HG03460 (cell line): ENCODE results near the gene HABP4.

Experiments used
- ATAC-seq: cut with Tn5 transposase; IDR thresholded peaks from one replicate; pipeline ENCODE4 v1.9.1; 2021; ENCODE audit not compliant: unreplicated experiment

The HABP4 gene

GRCh38 chr9:96449845-96450612 lies at the start of gene HABP4:
TSS of gene HABP4 (plus strand) at chr9:96450169. CDS start at chr9:96450280, 111 bp downstream.
- ATAC-seq, result peak; percentile 90

DNA sequence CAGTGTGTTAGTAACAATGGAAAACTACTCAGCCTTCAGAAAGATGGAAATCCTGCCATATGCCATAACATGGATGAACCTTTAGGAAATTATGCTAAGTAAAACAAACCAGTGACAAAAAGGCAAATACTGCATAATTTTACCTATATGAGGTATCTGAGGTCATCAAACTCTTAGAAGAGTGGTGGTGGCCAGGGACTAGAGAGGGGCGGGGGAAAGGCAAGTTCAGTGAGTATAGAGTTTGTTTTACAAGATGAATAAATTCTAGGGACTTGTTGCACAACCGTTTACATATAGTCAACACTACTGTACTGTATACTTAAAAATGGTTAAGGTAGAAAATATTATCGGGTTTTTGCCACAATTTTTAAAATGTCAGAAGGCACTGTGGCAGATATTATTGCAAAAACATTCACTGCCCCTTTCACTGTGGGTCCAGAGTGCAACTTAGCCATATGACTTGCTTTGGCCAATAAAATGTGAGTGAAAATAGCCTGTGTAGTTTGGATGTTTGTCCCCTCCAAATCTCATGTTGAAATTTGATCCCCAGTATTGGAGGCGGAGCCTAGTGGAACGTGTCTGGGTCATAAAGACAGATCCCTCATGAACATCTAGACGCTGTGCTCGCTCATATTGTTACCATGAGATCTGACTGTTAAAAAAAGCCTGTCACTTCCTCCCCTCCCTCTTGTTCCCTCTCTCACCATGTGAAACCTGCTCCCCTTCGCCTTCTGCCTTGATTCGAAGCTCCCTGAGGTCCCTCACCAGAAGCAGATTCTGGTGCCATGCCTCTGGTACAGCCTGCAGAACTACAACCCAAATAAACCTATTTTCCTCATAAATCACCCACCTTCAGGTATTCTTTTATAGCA lies 41.3 kb upstream of the HABP4 start:
- no peak for ATAC-seq

- ATAC-seq, result no peak
These were observed 38.7 kb upstream of the HABP4 start for GRCh38 chr9:96411129-96411838.

DNA sequence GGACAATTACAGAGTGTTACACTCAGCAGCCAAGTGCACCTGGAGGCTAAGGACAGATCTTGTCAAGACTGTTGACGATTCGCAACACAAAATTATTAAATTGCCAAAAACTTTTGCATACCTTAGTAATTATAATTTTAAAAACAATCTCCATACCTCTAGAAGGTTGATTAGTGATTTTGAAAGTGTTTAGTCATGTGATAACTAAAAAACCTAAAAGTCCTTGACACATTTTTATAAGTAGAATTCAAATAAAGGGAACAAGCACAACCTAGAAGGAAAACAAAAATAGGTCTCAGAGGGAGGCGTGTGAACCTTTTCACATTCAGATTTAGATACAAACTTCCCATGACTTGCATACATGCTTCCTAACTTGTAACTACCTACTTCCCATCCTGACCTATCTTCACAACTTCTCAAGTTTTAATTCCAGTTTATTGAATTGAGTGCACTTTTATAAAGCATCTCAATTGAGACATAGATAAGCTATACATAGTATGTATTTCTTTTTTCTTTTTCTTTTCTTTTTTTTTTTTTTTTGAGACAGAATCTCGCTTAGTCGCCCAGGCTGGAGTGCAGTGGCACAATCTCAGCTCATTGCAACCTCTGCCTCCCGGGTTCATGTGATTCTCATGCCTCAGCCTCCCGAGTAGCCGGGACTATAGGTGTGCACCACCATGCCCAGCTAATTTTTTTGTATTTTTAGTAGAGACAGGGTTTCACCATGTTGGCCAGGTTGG lies 37.6 kb upstream of the HABP4 start:
- ATAC-seq, result no peak

DNA sequence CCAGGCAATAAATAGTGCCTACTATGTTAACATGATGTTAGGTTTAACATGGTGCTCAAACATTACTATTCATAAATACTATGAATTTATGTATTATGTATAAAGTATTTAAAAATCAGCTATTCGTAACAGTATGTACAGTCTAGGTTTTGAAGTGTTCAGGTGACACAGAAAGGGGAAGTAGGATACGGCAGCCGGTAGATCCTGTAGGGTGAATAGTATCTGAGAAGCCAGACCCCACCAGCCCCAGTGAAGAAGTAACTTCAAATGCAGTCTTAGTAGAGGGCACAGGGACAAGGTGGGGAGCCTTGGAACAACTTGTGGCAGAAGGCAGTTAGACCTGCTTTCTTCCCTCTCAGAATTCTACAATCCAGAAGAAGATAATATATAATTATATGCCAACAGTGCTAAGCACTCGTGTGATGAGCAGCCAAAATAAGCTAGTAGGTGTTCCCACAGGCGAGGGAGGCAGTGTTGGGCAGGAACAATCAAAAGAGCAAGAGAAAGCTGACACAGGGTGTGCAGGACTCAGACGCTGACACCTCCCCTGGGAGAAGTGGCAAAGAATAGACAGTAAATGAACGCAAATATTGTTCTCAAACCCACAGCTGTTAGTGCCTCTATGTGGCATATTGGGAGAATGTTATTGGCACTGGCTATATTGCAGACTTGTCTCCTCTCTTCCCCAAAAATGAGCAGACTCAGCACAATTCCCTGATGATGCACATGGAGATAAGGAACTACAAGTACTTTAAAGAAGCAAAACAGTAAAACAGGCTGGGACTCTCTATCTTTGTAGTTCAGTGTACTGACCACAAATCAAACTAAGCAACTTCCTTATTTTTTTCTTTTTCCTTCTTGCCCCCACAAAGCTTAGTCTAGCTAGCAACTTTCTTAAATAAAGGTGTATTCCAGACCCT lies 36.4 kb upstream of the HABP4 start:
- peak; percentile 25 for ATAC-seq

DNA sequence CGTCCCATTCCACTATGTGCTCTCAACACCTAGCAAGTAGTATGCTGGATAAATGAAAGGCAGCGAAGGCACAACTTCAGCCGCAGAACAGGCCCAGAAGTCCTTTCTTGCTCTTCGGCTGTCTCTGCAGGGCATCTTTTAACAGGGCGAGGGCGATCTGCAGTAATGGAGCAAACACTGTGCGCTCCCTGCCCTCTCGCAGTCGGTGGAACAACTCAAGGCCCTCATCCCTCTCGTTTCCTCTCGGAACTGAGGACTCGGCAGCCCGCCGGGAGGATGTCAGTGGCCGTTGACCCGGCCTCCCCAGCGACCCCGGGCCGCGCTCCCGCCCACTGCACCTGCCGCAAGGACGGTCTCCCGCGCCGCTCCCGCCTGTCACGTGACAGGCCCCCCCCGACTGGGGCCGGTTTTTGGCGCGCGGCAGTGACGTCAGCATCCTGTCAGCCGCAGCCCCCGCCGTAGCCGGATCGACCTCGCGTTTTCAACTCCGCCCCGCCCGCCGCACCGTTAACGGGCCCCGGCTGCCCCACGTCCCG lies 32.9 kb upstream of the HABP4 start:
- no peak for ATAC-seq

GRCh38 chr9:96417661-96418082 lies 32.3 kb upstream of the HABP4 start:
- no peak for ATAC-seq

DNA sequence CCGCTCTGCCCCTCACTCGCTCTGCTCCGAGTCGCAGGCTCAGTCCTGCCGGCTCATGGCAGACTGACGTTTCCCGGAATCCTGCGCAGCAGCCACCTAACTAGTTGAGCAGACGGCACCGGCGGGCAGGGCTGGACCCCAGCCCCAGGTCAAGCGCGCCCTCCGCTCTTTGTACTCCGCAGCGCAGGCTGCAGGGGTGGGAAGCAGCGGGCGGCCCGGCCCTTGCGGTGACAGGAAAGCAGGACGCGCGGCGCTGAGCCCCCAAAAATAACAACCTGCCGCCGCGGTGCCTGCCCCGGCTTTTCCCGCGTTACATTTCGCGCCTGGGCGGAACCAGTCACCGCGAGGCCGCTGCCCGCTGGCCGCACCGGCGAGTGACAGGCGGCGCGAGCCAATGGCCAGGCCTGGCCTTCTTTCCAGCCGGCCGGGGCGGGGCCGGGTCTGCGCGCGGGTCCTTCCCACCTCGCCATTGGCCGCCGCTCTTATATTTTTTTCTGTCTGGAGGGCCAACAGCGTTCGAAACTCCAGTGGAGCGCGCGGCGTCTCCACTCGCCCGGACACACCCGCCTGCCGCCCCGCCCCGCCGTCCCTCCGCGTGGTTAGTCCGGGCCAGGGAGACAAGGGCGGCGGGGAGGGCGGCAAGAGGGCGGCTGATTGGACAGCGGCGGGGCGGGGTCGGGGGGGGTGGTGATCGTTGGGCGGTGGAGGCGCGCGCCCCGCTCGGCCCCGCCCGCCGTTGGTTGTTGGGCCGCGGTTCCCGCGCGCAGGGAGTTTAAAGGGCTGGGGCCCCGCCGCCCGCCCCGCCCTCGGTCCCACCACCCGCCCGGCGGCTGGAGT lies 31.7 kb upstream of the HABP4 start, which contains the start of gene ZNF367:
TSS of gene ZNF367 (minus strand) at position 288 of the 837 bp plus-strand sequence. CDS start 338 bp downstream, outside the sequence.
- ATAC-seq, result peak; percentile 60

GRCh38 chr9:96418920-96419690 lies 30.9 kb upstream of the HABP4 start:
- peak; percentile 32 for ATAC-seq

DNA sequence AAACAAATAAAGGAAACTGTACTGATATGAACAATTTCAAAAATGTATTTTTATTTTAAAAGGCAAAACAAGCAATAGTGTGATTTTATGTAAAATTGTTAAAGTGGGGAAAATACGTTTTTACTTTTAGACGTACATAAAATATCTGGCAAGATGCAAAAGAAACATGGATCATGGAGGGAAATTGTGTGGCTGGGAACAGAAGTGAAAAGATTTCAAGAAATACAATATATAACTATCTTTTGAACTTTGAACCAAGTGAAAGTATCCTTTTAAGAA lies 30.3 kb upstream of the HABP4 start:
- ATAC-seq, result no peak

DNA sequence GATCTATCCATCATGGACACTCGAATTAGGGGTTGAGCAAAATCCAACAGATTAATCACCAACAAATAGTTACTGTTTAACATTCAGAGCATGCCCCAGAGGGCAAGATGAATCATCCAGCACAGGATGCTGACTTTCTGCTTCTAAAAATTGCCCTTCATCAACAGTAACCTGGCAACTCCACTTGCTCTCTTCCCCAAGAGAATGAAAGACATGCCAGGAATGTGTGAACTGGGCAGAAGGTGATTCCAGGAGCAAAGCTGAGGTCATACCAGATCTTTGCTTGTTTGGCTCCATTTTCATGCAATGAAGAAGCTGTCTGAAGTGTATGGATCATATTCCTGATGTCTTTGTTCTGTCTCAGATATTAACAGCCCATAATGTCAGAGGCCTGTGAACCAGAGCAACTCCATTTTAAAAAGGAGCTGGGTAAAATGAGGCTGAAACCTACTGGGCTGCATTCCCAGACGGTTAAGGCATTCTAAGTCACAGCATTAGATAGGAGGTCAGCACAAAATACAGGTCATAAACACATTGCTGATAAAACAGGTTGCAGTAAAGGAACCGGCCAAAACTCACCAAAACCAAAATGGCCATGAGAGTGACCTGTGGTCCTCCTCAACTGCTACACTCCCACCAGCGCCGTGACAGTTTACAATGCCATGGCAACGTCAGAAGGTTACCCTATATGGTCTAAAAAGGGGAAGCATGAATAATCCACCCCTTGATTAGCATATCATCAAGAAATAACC lies 29.3 kb upstream of the HABP4 start:
- ATAC-seq, result no peak

- no peak for ATAC-seq
These were observed 26.5 kb upstream of the HABP4 start for GRCh38 chr9:96423322-96423984.

DNA sequence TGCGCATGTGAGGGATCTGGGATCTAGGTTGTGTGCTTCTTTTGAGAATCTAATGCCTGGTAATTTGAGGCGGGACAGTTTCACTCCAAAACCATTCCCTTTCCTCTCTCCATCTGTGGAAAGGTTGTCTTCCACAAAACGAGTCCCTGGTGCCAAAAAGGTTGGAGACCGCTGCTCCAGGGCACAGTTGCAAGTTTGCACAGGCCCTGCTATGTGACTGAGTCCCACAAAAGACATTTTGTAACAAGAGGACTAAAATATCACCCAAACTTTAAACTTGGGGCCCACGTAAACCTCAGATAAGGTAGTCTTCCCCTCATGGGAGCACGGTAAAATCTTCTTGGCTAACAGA lies 26.0 kb upstream of the HABP4 start:
- ATAC-seq, result no peak

GRCh38 chr9:96425500-96426169 lies 24.3 kb upstream of the HABP4 start:
- no peak for ATAC-seq

- ATAC-seq, result no peak
These were observed 20.2 kb upstream of the HABP4 start for GRCh38 chr9:96429732-96430131.

- ATAC-seq, result no peak
These were observed 19.6 kb upstream of the HABP4 start for GRCh38 chr9:96430377-96430776.
